ENCODE measurements around the gene PRDM2. TPM values are rescaled to one million over a fixed set of nuclear protein-coding genes. Genes with fewer than 3 reads are reported as not detected.
"Not testable (repeated sequence)": the region's sequence is repeated elsewhere in the genome, so short reads cannot be mapped to it uniquely, and the experiment has no call there.

The PRDM2 gene
- 13.5 TPM for total RNA-seq

- DNase-seq (ENCODE audit: low read depth in 2 of 3, low spot score in 2 of 3) = peak; percentile 52 to 70 (median 67)
These were observed at the start of gene PRDM2 for GRCh38 chr1:13699936-13700520. Gene PRDM2, plus strand, starts transcription at chr1:13700188. Its CDS starts 15,418 bp downstream, at chr1:13715606.

- DNase-seq (ENCODE audit: low read depth in 2 of 3, low spot score in 2 of 3) = no peak
These were observed 48.7 kb upstream of the PRDM2 start for GRCh38 chr1:13651279-13651678.

GRCh38 chr1:13652238-13652637, 47.8 kb upstream of the PRDM2 start:
- DNase-seq (ENCODE audit: low read depth in 2 of 3, low spot score in 2 of 3) = no peak

- DNase-seq (ENCODE audit: low read depth in 2 of 3, low spot score in 2 of 3) = no peak
These were observed 38.4 kb upstream of the PRDM2 start for GRCh38 chr1:13661539-13661938.

- DNase-seq (ENCODE audit: low read depth in 2 of 3, low spot score in 2 of 3) = peak in 2 of 3 donors; percentile 35 to 64
These were observed 37.5 kb upstream of the PRDM2 start for GRCh38 chr1:13662493-13662892.

- DNase-seq (ENCODE audit: low read depth in 2 of 3, low spot score in 2 of 3) = no peak
These were observed 36.0 kb upstream of the PRDM2 start for GRCh38 chr1:13663969-13664368.

GRCh38 chr1:13664451-13664850, 35.5 kb upstream of the PRDM2 start:
- DNase-seq (ENCODE audit: low read depth in 2 of 3, low spot score in 2 of 3) = no peak

- no peak for DNase-seq (ENCODE audit: low read depth in 2 of 3, low spot score in 2 of 3)
These were observed 33.7 kb upstream of the PRDM2 start for GRCh38 chr1:13666317-13666716.

GRCh38 chr1:13667691-13668090, 32.3 kb upstream of the PRDM2 start:
- no peak for DNase-seq (ENCODE audit: low read depth in 2 of 3, low spot score in 2 of 3)

- DNase-seq (ENCODE audit: low read depth in 2 of 3, low spot score in 2 of 3) = peak in 1 of 3 donors; percentile 31
These were observed 25.6 kb upstream of the PRDM2 start for GRCh38 chr1:13674377-13674776.

GRCh38 chr1:13675151-13675651, 24.8 kb upstream of the PRDM2 start:
- no peak for DNase-seq (ENCODE audit: low read depth in 2 of 3, low spot score in 2 of 3)

- DNase-seq (ENCODE audit: low read depth in 2 of 3, low spot score in 2 of 3) = no peak
These were observed 22.1 kb upstream of the PRDM2 start for GRCh38 chr1:13677896-13678295.

- no peak for DNase-seq (ENCODE audit: low read depth in 2 of 3, low spot score in 2 of 3)
These were observed 20.3 kb upstream of the PRDM2 start for GRCh38 chr1:13679651-13680050.

GRCh38 chr1:13680609-13681008, 19.4 kb upstream of the PRDM2 start:
- peak in 1 of 3 donors; percentile 46 for DNase-seq (ENCODE audit: low read depth in 2 of 3, low spot score in 2 of 3)

GRCh38 chr1:13681921-13682320, 18.1 kb upstream of the PRDM2 start:
- DNase-seq (ENCODE audit: low read depth in 2 of 3, low spot score in 2 of 3) = no peak

- no peak for DNase-seq (ENCODE audit: low read depth in 2 of 3, low spot score in 2 of 3)
These were observed 17.5 kb upstream of the PRDM2 start for GRCh38 chr1:13682444-13682843.

- DNase-seq (ENCODE audit: low read depth in 2 of 3, low spot score in 2 of 3) = no peak
These were observed 16.8 kb upstream of the PRDM2 start for GRCh38 chr1:13683206-13683605.

- no peak for DNase-seq (ENCODE audit: low read depth in 2 of 3, low spot score in 2 of 3)
These were observed 12.8 kb upstream of the PRDM2 start for GRCh38 chr1:13687151-13687715.

- not testable (repeated sequence) for DNase-seq (ENCODE audit: low read depth in 2 of 3, low spot score in 2 of 3)
These were observed 6.9 kb upstream of the PRDM2 start for GRCh38 chr1:13693094-13693493.

GRCh38 chr1:13694886-13695684, 4.9 kb upstream of the PRDM2 start:
- no peak for DNase-seq (ENCODE audit: low read depth in 2 of 3, low spot score in 2 of 3)

- DNase-seq (ENCODE audit: low read depth in 2 of 3, low spot score in 2 of 3) = no peak
These were observed 2.2 kb upstream of the PRDM2 start for GRCh38 chr1:13697738-13698137.

GRCh38 chr1:13699510-13699909, 478 bp upstream of the PRDM2 start:
- DNase-seq (ENCODE audit: low read depth in 2 of 3, low spot score in 2 of 3) = no peak
